ENCODE results near the gene TNNC1.

DNA sequence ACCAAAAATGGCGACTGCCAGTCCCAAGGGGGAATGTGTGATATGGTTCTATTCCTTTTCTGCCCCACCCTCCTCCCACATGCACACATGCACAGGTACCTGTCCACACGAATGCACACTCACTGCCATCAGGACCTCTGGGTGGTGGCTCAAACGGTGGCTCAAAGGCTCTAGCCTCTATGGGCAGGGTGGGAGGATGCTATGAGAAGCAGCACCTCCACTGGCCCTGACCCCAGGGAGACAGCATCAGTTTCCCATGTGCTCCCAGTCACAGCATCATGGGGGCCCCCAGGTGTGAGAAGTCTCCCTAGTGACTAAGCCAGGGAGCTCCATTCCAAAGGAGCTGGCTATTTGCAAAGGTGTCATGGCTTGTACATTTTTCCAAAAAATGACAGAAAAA lies 24.8 kb downstream of the TNNC1 start:
- TF ChIP-seq, protein P1, sequence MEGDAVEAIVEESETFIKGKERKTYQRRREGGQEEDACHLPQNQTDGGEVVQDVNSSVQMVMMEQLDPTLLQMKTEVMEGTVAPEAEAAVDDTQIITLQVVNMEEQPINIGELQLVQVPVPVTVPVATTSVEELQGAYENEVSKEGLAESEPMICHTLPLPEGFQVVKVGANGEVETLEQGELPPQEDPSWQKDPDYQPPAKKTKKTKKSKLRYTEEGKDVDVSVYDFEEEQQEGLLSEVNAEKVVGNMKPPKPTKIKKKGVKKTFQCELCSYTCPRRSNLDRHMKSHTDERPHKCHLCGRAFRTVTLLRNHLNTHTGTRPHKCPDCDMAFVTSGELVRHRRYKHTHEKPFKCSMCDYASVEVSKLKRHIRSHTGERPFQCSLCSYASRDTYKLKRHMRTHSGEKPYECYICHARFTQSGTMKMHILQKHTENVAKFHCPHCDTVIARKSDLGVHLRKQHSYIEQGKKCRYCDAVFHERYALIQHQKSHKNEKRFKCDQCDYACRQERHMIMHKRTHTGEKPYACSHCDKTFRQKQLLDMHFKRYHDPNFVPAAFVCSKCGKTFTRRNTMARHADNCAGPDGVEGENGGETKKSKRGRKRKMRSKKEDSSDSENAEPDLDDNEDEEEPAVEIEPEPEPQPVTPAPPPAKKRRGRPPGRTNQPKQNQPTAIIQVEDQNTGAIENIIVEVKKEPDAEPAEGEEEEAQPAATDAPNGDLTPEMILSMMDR (IDR thresholded peaks at IDR 0.05 in 8 of 11, conservative IDR thresholded peaks at IDR 0.05 in 3 of 11): no peak
- TF ChIP-seq POLR2A (IDR thresholded peaks at IDR 0.05) (no peak), POLR2AphosphoS5 (IDR thresholded peaks at IDR 0.05) (no peak)

All from spleen (tissue), 7 donors.